T-helper 17 cell (primary cell): Measurements from ENCODE around the gene IMMT. TPM values are rescaled to one million over a fixed set of nuclear protein-coding genes. Genes with fewer than 3 reads are reported as not detected.
A peak's percentile ranks its signal among the peaks of the same experiment; 100 is the strongest.

Source experiments
- ATAC-seq: fragments of 150-1000 bp; cut with Tn5 transposase; 2 replicates; pipeline ENCODE4 v1.10.0; 2021; ENCODE audit warnings: mild to moderate bottlenecking, moderate library complexity
- DNase-seq, 3 donors: peaks; one replicate each; pipeline versions ENCODE4 v3.0.0 to v3.0.0-alpha.2; 2020 to 2021
- H3K9me3 ChIP-seq: one replicate; pipeline ENCODE4 v1.7.0; 2013; ENCODE audit warnings: low read length, mild to moderate bottlenecking; ENCODE audit not compliant: control insufficient read depth, poor library complexity, severe bottlenecking
- H3K27ac Mint-ChIP-seq: one replicate; pipeline ENCODE4 v1.8.0; 2022; ENCODE audit warnings: mild to moderate bottlenecking, moderate library complexity, mixed read lengths
- H3K27me3 Mint-ChIP-seq: one replicate; pipeline ENCODE4 v1.8.0; 2022; ENCODE audit warnings: mixed read lengths
- H3K36me3 Mint-ChIP-seq: one replicate; pipeline ENCODE4 v1.8.0; 2022; ENCODE audit warnings: low read depth, mixed read lengths
- H3K4me1 Mint-ChIP-seq: one replicate; pipeline ENCODE4 v1.8.0; 2022; ENCODE audit warnings: mild to moderate bottlenecking, mixed read lengths
- H3K4me3 Mint-ChIP-seq: one replicate; pipeline ENCODE4 v1.8.0; 2022; ENCODE audit warnings: mild to moderate bottlenecking, moderate library complexity, mixed read lengths
- total RNA-seq, 4 donors: library from RNA in 2 of 4; stranded (reverse) in 2 of 4; gene quantifications; one replicate each; pipeline ENCODE4 v1.2.3 and lab custom pipeline; 2022 to 2026

IMMT gene
- total RNA-seq, 2 donors from 2014 or later = 57.8 to 61.3 TPM

- no peaks in the 10 kb centered on the region for H3K27me3 Mint-ChIP-seq
- no peak overlapping the region for H3K4me3 Mint-ChIP-seq
- DNase-seq (no peak), ATAC-seq (no peak)
- H3K36me3 Mint-ChIP-seq = peaks cover 11% of the 10 kb centered on the region
- H3K27ac Mint-ChIP-seq = peak overlapping the region; percentile 43
- peaks cover 22% of the 10 kb centered on the region for H3K4me1 Mint-ChIP-seq
- no peaks in the 10 kb centered on the region for H3K9me3 ChIP-seq
Measured at GRCh38 chr2:86097913-86098312, 97.3 kb downstream of the IMMT start.

DNA sequence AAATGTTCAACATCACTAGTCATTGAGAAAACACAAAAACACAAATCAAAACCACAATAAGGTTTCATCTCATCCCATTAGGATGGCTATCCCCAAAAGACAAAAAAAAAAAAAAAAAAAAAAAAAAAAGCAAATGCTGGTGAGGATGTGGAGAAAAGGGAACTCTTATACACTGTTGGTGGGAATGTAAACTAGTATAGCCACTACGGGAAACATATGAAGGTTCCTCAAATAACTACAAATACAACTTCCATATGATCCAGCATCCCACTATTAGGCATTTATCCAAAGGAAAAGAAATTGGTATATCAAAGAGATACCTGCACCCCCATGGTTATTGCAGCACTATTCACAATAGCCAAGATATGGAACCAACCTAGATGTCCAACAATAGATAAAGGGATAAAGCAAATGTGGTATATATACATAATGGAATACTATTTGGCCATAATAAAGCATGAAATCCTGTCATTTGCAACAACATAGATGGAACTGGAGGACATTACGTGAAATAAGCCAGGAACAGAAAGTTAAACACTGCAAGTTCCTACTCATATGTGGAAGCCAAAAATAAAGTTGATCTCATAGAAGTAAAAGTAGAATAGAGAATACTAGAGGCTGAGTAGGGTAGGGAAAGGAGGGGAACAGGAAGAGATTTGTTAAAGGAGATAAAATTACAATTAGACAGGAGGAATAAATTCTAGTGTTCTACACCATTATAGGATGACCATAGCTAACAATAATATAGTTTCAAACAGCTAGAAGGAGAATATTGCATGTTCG is 98.0 kb downstream of the IMMT start:
- ATAC-seq = no peak
- H3K4me3 Mint-ChIP-seq = no peak overlapping the region
- H3K4me1 Mint-ChIP-seq = peaks cover 20% of the 10 kb centered on the region
- peaks cover 9% of the 10 kb centered on the region for H3K36me3 Mint-ChIP-seq
- H3K27me3 Mint-ChIP-seq = no peaks in the 10 kb centered on the region
- no peaks in the 10 kb centered on the region for H3K9me3 ChIP-seq
- no peak overlapping the region for H3K27ac Mint-ChIP-seq
- DNase-seq = no peak

GRCh38 chr2:86094229-86094628 is 101.0 kb downstream of the IMMT start:
- ATAC-seq (no peak), DNase-seq (no peak)
- Mint-ChIP-seq H3K4me1 (peaks cover 15% of the 10 kb centered on the region), H3K27ac (peak overlapping the region; percentile 65), H3K36me3 (peaks cover 13% of the 10 kb centered on the region), H3K4me3 (no peak overlapping the region), H3K27me3 (no peaks in the 10 kb centered on the region)
- H3K9me3 ChIP-seq = no peaks in the 10 kb centered on the region

Other genes starting within 250 kb of the IMMT start
- 10 to 100 TPM; 17.7 to 19.2 TPM for gene POLR1A, start 89.6 kb downstream of the IMMT start, total RNA-seq
- 100 to 1,000 TPM; 111 to 142 TPM for gene PTCD3, start 89.2 kb downstream of the IMMT start, total RNA-seq
- 1 to 10 TPM; 9.0 to 9.6 TPM for gene MRPL35, start 4.0 kb upstream of the IMMT start, total RNA-seq
- gene REEP1, start 142.2 kb upstream of the IMMT start, total RNA-seq = 1 to 10 TPM in 1 of 2 donors, not detected in 1; 2.2 TPM
- gene KDM3A, start 245.9 kb upstream of the IMMT start, total RNA-seq = 100 to 1,000 TPM; 156 to 161 TPM